ENCODE measurements around the gene ICAM2. TPM values are rescaled to one million over a fixed set of nuclear protein-coding genes. Genes with fewer than 3 reads are reported as not detected.
A peak's percentile ranks its signal among the peaks of the same experiment; 100 is the strongest.
"Not testable (repeated sequence)": the region's sequence is repeated elsewhere in the genome, so short reads cannot be mapped to it uniquely, and the experiment has no call there.

Gene ICAM2
- total RNA-seq, 1 experiment from 2014 or later, result 0.14 TPM

DNA sequence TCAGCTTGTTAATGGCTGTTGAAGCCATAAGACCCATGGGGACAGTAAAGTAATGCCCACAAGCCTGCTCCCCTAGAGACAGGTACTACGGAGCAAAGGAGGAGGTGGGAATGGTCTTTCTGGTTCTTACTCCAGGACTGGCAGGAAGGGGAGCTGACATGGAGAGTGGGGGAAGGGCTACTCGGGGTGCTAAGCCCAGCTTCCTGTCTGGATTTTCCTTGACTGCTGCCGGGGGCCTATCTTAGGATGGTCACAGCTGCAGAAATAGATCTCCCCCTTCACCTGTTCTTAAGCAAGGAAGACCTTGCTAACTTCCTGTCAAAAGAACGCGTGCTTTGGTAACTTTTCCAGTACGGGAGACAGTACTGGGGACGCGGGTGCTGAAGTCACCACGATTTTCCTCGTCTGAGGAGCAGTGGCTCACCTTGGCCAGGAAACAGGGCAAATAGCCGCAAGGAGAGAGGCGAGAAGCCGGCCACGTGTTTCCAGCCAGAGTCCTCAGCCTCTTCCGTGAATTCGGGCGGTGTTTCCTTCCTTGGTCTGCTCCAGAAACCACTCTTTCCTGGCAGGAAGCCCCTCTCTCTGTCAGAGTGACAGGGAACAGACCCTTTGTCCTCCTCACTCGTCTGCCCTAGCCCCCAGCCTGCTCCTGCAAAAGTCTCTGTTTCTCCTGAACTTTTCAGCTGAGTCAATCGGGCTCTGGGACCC is 22.9 kb downstream of the ICAM2 start:
- no peak for DNase-seq (ENCODE audit: low spot score)

DNA sequence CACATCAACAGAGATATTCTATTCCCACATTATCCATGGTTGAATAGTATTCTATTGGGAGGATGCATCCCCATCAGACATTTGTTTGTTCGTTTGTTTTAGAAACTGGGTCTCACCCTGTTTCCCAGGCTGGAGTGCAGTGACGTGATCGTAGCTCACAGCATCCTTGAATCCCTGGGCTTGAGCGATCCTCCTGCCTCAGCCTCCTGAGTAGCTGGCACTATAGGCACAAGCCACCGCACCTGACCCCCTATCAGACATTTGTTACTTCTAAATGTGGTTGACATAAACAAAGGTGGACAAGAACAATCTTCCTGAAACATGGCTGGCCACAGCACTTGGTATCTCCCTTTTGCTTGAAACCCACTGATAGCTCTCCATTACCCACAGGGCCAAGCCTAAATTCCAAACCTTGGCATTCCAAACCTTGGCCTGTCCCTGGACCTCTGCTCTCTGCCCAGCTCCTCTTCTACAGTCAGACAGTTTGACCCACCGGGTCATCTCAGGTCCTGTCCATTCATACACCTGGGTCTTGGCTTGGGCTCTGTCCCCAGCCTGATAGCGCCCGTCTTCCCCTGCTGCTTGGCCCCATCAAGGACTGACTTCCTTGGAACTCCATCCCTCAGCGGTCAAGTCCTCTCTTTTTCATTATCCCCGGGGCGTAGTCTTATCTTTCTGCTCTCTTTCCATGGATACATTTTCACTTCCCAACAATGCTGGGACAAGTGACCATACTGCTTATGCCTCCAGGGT is 23.8 kb downstream of the ICAM2 start:
- no peak for DNase-seq (ENCODE audit: low spot score)

DNA sequence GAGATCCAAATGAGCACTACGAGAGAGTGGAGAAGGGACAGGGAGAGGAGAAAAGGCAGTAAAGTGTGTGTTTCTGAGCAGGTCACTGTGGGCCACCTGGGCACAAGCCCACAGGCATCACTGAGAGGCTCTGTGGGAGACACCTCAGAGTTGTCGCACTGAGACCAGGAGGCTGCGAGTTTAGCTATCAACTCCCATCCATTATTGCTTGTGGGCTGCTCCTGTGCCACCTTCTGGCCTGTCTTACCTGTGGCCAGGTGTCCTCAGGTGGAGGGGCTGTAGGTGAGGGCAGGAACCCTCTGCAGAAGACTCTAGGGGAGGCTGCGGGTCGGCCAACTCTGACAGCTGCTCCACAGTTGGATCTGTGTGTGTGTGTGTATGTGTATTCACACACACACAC is 24.8 kb downstream of the ICAM2 start:
- no peak for DNase-seq (ENCODE audit: low spot score)

DNA sequence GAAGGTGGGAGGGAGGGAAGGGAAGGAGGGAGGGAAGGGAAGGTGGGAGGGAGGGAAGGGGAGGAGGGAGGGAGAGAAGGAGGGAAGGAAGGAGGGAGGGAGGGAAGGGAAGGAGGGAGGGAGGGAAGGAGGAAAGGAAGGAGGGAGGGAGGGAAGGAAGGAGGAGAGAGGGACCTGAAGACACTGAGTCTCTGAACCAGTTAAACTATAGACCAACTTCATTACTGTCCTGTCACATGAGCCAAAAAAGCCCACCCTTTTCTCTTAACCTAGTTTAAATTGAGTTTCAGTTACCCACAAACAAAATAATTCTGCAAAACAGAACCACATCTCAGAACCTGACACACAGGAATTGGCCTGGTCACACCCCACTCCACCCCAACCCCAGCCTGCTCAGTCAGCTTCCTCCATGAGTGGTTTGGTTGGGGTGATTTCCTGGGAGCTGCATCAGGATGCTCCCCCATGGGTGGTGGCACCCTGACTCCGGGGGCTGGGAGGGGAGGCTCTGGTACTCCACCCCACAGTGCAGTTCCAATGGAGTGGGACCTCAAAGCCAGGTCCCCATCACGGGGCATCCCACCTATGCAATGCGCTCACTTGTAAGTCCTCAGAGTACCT is 27.0 kb downstream of the ICAM2 start:
- no peak for DNase-seq (ENCODE audit: low spot score)

DNA sequence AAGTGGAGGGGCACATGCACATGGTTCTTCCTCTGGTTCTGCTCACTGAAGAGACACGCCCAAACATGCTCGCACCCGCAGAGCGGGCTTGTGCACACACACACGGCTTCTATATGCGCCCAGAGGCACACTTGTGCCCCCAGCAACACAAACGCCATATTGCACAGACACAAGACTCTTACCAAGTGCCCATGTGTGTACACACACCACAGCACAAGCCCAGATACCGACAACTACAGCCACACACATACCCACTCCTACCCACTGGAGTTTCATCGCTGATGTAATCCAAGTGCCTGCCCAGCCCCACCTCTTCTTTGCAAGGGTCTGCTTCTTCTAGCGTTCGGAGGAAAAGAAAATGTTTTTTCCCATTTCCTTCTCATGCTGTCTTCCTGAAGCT is 28.8 kb downstream of the ICAM2 start:
- DNase-seq (ENCODE audit: low spot score), result no peak

DNA sequence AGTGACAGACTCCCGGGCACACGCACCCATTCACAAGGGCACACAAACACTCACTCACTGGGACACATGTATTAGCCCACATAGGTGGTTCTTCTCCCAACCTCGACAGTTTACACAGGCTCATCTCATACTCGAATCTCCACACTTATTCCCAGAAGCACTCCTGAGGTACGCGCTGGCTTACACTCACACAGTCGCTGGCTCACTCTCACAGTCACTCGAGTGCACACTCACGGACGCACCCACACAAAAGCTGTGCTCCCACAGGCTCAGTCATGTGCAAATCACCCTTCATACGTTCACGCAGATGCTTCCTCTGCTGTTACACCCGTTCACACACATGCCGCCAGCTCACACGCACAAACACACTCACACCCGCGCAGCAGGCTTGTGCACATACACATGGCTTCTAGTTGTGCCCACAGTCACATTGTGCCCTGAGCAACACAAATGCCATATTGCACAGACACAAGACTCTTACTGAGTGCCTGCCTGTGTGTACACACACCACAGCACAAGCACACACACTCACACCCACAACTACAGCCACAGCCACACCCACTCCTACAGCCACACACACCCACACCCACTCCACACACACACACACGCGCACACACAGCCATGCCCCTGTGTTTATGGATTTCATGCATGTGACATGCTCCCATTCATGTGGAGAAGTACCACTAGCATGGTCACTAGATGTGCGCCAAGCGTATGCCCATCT is 30.6 kb downstream of the ICAM2 start:
- DNase-seq (ENCODE audit: low spot score), result no peak

DNA sequence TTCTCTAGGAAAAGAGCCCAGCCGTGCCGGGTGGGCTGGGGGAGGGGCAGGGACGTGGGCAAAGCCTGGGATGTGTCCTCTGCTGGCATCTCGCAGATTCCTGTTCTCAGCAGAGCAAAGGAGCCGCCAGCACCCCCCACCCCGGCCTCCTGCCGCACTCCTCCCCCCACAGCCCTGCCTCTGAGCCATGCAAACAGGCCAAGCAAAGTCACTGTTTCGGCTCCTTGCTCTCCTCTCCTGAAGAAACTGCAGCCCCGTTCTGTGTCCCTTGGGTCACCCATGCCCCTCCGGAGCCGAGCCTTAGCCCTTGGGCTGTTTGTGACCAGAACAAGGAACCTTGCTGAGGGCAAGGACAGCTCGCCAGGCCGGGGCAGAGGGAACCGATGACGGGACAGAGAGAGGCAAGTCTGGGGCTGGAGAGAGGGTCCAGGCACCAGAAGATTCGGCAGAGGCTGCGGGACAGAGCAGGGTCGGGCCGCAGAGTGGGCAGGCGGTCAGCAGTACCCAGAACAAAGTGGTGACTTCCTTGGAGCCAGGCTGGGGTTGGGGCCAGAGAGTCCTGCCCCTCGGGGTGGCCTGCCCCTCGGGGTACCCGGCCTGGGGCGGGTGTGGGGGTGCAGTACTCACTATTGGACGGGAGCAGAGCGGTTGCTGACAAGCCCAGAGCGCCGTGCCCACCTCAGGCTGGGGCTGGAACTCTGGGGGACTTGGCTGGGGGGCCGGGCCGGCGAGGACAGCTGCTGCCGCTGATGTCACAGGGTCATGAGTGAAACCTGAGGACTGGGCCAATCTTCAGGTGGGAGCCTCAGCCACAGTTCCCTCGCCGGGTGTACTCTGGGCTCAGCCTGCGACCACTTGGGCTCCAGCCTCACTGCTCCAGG is 31.5 kb downstream of the ICAM2 start:
- no peak for DNase-seq (ENCODE audit: low spot score)

DNA sequence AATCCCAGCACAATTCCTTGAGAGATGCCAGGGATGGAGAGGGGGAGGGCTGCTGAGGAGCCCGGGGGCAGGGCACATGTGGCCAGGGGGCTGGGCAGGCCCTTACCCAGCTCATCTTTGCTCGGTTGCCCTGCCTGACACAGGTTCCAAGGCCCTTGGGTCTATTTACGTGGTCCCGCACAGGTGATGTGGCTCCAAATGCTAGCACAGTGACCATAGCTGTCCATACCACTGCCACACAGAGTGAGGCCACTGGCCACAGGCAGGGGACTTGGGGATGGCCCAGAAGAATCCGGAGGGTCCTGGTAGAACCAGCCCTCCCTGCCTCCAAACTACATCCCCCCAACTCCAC is 32.3 kb downstream of the ICAM2 start:
- DNase-seq (ENCODE audit: low spot score), result no peak

DNA sequence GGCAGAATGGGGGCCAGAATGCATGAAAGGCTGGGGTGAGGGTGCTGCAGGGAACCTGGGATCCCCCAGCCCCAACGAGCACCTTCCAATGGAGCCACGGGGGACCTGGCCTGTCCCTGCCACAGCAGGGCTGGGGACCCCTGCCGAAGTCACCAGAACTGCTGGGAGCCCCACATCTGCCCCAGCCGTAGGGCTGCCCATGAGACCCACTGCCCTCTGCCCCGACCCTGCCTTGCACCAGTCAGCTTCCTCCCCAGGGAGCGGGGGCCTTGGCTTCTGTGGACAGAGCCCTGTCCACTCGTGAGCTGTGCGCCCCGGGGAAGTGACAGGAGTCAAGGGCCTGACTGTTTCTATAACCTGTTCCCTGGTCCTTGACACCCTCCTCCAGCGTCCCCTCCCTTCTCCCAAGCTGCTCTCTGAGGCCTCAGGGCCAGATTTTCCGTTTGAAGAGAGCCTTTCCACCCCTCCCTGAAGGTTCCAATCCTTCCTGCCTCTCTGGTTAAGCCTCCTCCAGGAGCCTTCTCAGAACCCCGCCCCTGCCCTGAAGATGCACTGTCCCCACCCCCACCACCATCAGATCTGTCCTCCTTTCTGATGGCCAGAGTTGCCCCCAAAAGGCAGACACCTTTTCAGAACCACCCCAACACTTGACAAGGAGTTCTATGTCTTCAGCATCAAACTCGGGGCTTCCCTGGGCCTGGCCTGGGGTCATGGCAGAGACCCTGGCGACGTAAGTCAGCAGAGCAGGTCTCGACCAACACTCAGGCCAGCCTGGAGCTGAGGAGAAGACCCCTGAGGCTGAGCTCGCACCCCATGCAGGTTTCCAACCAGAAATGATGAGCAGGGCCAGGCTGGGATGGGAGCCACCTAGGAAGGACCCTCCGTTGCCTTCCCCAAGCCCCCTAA is 33.0 kb downstream of the ICAM2 start:
- DNase-seq (ENCODE audit: low spot score), result no peak

DNA sequence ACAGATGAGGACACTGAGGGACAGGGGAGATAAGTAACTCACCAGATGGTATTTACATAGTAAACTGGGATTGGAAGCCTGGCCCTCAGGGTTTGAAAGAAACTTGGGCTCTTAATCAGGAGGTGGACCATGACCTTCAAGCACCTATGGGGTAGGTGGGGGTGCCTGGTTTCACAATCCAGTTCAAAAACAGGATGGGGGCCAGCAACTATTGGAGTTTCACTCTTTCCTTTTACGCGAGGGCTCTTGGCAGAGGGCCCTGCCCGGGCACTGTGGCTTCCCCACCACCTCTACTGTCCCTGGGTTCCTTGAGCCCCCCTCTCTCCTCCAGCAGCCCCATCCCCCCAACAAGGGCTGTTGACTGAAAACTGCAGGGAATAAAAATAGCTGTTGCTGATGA is 33.6 kb downstream of the ICAM2 start:
- DNase-seq (ENCODE audit: low spot score), result no peak

DNA sequence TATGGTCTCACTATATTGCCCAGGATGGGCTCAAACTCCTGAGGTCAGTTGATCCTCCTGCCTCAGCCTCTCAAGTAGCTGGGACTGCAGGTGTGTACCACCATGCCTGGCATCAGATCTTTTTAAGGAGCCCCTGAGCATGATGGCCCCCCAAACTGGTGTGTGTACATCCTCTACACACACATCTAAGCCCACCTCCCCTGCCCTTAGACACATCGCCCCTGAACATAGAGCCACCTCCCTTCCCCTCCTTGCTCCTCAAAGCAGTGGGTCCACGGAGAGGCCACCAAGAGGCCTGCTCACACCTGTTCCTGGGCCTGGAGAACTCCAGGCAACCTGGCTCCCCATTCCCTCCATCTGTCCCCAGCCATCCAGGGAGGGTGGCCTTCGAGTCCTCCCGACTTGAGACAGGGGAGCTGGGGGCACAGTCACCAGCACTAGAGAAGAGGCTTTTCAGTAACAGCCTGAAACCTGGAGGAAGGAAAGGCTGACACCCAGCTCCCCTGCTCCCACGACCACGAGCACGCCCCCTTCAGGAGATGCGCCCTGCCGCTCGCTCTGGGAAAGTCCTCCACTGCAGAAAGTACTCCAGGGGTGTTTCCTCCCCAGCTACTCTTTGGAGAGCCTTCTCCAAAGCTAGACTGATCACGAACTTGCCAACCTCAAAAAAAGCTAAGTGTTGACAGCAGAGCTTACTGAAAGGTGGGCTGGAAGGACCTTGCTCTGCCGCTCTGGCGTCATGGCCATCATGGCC is 34.9 kb downstream of the ICAM2 start:
- no peak for DNase-seq (ENCODE audit: low spot score)

DNA sequence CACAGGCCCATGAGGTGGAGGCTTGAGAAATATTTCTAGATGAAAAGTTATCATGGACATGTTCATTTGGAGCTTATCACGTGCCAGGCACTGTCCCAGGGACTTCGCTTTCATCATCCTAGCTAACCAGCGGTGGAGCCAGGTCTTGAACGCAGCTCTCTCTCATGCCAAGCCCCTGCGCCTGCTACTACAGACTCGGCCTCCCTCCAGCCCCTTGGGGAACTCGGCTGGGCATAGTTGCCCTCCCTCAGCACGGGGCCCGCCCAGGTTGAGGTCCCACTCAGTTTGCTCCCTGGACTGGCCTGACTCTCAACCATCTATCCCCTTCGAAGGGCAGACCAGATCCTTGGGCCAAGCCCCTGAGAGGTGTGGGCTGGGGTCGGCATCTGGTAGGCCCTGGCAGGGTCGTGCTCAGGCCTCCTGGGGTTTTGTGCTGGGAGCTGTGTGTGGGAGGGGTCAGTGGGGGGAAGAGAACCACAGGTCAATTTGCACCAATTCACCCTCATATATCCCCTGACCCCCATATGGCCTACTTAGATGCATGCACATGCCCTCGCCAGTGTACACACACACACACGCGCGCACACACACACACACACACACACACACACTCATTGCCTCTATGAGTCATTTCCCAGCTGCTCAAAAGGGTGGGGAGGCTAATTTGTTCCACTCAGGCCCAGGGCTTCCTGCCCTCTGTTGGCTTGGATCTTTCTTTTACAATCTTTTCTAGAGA is 35.6 kb downstream of the ICAM2 start:
- DNase-seq (ENCODE audit: low spot score), result peak; percentile 80

DNA sequence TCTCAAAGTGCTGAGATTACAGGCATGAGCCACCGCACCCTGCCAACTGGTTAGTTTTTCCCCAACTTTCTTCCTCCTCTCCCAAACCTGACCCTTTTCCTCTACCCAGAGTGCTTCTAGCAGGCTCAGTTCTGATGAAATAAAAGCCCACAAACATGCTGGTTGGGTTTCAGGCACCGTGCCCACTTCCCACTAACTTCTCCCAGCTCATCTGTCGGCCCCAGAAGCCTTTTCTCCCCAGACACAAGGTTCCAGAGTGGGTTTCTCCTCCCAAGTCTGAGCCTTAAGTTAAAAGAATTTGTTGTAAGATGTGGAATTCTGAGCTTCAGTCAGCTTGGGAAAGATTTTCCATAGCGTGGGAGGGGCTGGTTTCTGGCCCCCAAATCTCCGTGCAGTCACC is 36.2 kb downstream of the ICAM2 start:
- DNase-seq (ENCODE audit: low spot score), result no peak

DNA sequence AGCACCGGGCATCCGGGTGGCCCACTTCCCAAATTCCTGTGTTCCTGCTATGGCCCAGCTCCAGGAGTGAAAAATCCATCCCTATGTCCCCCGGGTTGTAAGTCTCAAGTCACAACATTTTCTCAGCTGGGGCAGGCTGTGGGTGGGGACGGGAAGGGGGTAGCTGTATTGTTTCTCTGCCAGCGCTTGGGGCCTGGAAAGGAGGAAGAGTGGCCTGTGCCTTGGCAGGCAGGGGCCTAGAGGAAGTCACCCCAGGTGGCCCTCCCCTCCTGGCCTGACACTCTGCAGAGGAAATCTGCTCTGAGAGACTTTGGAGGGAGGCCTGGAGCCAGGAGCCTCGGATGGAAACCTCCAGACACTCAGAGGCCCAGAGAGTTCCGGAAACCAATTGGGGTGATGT is 37.1 kb downstream of the ICAM2 start:
- no peak for DNase-seq (ENCODE audit: low spot score)

DNA sequence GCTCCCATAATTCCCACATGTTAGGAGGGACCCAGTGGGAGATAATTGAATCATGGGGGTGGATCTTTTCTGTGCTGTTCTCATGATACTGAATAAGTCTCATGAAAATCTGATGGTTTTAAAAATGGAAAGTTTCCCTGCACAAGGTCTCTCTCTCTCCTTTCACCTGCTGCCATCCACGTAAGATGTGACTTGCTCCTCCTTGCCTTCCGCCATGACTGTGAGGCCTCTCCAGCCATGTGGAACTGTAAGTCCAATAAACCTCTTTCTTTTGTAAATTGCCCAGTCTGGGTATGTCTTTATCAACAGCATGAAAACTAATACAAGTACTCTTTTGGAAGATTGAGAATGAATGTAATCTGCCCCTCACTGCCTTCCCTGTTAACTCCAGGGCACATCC is 37.8 kb downstream of the ICAM2 start:
- DNase-seq (ENCODE audit: low spot score), result not testable (repeated sequence)

DNA sequence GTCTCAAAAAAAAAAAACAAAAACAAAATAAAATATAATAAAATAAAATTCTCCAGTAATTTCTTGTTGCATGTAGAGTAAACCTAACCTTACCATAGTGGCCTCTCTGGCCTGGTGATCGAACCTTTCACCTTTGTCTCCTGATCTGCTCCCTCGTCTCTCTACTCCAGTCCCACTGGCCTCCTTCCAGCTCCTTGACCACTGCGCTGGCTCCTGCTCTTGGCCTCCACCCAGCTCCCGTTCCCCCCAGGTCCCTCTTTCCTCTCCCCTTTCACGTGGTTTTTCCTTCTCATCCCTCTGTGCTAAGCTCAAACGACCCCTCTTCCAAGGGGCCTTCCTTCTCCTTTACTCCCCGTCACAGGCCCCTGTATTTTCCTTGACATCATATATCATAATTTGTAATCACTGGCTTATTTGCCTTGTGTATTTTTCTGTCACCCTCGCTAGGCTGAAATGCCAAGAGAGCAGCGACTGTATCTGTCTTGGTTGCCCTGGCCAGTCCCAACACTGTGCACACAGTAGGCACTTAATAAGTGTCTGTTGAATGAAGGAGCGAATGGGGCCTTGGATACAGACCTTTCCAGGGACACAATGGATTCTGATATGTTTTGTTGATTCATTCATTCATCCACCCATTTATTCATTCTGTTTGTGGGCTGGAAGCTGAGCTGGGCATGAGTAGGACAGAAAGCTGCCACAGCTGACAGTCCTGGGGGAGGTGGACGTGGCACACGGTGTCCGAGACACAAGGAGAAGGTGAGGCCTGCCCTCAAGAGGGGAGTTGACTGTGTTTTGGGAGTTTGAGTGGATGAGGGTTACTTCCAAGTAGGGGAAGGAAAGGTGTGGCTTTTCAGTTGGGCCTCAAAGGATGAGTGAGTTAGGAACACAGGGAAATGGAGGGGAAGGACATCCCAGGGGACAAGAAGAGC is 41.9 kb downstream of the ICAM2 start:
- no peak for DNase-seq (ENCODE audit: low spot score)

DNA sequence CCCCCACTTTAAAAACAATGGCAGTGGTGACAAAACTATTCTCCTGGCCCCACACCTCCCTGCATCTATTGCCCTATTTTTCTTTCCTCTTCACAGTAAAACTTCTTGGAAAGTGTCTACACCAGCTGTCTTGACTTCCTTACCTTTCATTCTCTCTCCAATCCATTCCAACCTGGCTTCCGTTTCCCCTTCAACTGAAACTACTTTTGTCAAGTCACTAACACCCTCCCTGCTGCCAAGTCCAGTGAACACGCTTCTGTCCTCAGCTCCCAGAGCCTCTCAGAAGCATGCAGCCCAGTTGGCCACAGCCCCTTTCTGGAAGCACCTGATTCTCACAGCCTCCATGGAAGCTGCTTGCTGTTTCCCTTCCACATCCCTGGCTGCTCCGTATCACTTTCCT is 43.7 kb downstream of the ICAM2 start:
- no peak for DNase-seq (ENCODE audit: low spot score)

DNA sequence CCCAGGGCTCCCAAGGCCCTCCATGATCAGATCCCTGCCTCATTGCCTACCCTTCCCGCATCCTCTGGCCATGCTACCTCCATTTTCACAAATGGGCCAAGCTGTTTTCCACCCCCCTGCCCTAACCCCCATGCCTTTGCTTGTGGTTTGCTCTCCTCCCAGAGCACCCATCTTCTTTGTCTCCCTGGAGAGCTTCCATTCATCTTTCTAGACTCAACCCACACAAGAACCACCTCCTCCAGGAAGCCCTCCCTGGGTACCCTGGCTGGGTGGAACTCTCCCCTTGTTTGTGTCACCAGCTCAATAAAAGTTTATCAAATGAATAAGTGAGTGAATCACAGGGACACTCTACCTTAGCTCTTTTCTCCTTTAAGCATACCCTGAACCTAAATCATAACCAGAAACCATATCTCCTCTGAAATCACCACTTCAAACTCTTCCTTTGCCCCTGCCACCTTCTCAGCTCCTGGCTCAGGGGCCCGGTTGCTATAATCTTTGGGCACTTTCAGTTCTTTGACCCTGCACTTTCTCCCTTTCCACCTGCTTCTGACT is 44.8 kb downstream of the ICAM2 start:
- DNase-seq (ENCODE audit: low spot score), result no peak
